Fibroblast of skin of scalp (primary cell): ENCODE results near the gene KCNQ4.

Experiments used
- DNase-seq: peaks from one replicate; pipeline ENCODE4 v3.0.0-alpha.2; 2013

The KCNQ4 gene

GRCh38 chr1:40777224-40777970, 6.2 kb upstream of the KCNQ4 start:
- no peak for DNase-seq

- no peak for DNase-seq
Measured at GRCh38 chr1:40780678-40781607, 2.6 kb upstream of the KCNQ4 start.

- DNase-seq: no peak
Measured at GRCh38 chr1:40781608-40781971, 2.0 kb upstream of the KCNQ4 start.

- DNase-seq: no peak
Measured at GRCh38 chr1:40782371-40782956, 1.1 kb upstream of the KCNQ4 start.

- no peak for DNase-seq
Measured at GRCh38 chr1:40784141-40784770, 669 bp downstream of the KCNQ4 start.

GRCh38 chr1:40784771-40785151, 1.2 kb downstream of the KCNQ4 start:
- no peak for DNase-seq

- no peak for DNase-seq
Measured at GRCh38 chr1:40785446-40785845, 1.9 kb downstream of the KCNQ4 start.

GRCh38 chr1:40786171-40786994, 2.8 kb downstream of the KCNQ4 start:
- DNase-seq: no peak

GRCh38 chr1:40786995-40787705, 3.6 kb downstream of the KCNQ4 start:
- DNase-seq: no peak

- no peak for DNase-seq
Measured at GRCh38 chr1:40787737-40788560, 4.4 kb downstream of the KCNQ4 start.

- no peak for DNase-seq
Measured at GRCh38 chr1:40788561-40789341, 5.2 kb downstream of the KCNQ4 start.

- no peak for DNase-seq
Measured at GRCh38 chr1:40789342-40789598, 5.7 kb downstream of the KCNQ4 start.

GRCh38 chr1:40789661-40790430, 6.3 kb downstream of the KCNQ4 start:
- no peak for DNase-seq

GRCh38 chr1:40792036-40792435, 8.4 kb downstream of the KCNQ4 start:
- DNase-seq: no peak

- DNase-seq: no peak
Measured at GRCh38 chr1:40793617-40794016, 10.0 kb downstream of the KCNQ4 start.

GRCh38 chr1:40794048-40794447, 10.5 kb downstream of the KCNQ4 start:
- DNase-seq: no peak

- no peak for DNase-seq
Measured at GRCh38 chr1:40794974-40795715, 11.6 kb downstream of the KCNQ4 start.

GRCh38 chr1:40795811-40796586, 12.4 kb downstream of the KCNQ4 start:
- no peak for DNase-seq
